ENCODE data around the gene ELL2. TPM values are rescaled to one million over a fixed set of nuclear protein-coding genes. Genes with fewer than 3 reads are reported as not detected.

The ELL2 gene
- total RNA-seq, 3 donors from 2014 or later (not counting 1 experiment from before 2014, with no cell fraction given): 52.8 to 78.2 (median 69.4) TPM

DNA sequence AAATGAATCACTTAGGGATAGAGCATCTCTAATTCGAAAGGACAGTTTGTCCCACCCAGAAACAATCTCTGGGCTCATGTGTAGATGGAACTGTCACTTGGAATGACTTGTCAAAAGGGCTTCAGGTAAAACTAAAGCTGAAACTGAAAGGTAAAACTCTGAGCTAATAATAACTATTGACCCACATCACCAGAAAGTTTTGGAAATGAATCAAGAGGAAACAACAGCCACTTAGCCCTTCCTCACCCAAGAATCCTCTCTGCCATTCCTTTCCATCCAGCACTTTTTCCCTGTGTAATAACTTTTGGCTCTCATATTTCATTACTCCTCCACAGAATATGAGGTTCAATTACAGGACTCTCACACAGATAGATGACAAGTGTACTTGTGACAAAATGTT is 125.1 kb downstream of the ELL2 start:
- WGBS (ENCODE audit: insufficient coverage): 88% methylated on average over 1 of the region's 1 CpG
- Mint-ChIP-seq H3K4me3 (peak overlapping the region; percentile 94), H3K27me3 (ENCODE audit: low read depth in 2 of 2) (no peaks in the 10 kb centered on the region), H3K9me3 (no peaks in the 10 kb centered on the region), H3K36me3 (no peaks in the 10 kb centered on the region), H3K27ac (peak overlapping the region; percentile 79 to 93), H3K4me1 (peaks cover 44 to 45% of the 10 kb centered on the region in 2 donors)
- Histone ChIP-seq H3K4me1 (ENCODE audit: control insufficient read depth, insufficient read depth, low read length) (peaks cover 17% of the 10 kb centered on the region), H3K9me3 (ENCODE audit: control insufficient read depth, insufficient read depth, low read length) (no peaks in the 10 kb centered on the region), H3K36me3 (ENCODE audit: control insufficient read depth, insufficient read depth, low read length) (no peaks in the 10 kb centered on the region), H3K4me3 (ENCODE audit: low read length) (no peak overlapping the region), H3K27ac (ENCODE audit: low read length) (peak overlapping the region; percentile 6), H3K27me3 (ENCODE audit: control insufficient read depth, insufficient read depth, low read length) (no peaks in the 10 kb centered on the region)
- TF ChIP-seq, protein P1, sequence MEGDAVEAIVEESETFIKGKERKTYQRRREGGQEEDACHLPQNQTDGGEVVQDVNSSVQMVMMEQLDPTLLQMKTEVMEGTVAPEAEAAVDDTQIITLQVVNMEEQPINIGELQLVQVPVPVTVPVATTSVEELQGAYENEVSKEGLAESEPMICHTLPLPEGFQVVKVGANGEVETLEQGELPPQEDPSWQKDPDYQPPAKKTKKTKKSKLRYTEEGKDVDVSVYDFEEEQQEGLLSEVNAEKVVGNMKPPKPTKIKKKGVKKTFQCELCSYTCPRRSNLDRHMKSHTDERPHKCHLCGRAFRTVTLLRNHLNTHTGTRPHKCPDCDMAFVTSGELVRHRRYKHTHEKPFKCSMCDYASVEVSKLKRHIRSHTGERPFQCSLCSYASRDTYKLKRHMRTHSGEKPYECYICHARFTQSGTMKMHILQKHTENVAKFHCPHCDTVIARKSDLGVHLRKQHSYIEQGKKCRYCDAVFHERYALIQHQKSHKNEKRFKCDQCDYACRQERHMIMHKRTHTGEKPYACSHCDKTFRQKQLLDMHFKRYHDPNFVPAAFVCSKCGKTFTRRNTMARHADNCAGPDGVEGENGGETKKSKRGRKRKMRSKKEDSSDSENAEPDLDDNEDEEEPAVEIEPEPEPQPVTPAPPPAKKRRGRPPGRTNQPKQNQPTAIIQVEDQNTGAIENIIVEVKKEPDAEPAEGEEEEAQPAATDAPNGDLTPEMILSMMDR (IDR thresholded peaks at IDR 0.05): no peak
- ATAC-seq (no peak), DNase-seq (no peak)
- intact Hi-C loops (cut with micrococcal nuclease): loop anchor here (5.0 kb wide), 1 partner anchor 104 kb away; the partner anchor contains the start of gene RHOBTB3

GRCh38 chr5:95835682-95836385 is 125.8 kb downstream of the ELL2 start:
- ATAC-seq (peak in 2 of 3 donors; percentile 31 to 32), DNase-seq (peak in 1 of 2 donors; percentile 67)
- WGBS (ENCODE audit: insufficient coverage): 8% methylated on average over 9 of the region's 10 CpGs
- H3K27ac Mint-ChIP-seq: peak overlapping the region; percentile 79 to 93
- intact Hi-C loops (cut with micrococcal nuclease): loop anchor here (1.0 to 5.0 kb wide), 4 partner anchors 12 to 104 kb away; partner anchors contain the start of gene RHOBTB3
- no peaks in the 10 kb centered on the region for H3K27me3 Mint-ChIP-seq (ENCODE audit: low read depth in 2 of 2)
- peak overlapping the region; percentile 94 for H3K4me3 Mint-ChIP-seq
- no peaks in the 10 kb centered on the region for H3K36me3 Mint-ChIP-seq
- Histone ChIP-seq H3K27me3 (ENCODE audit: control insufficient read depth, insufficient read depth, low read length) (no peaks in the 10 kb centered on the region), H3K9me3 (ENCODE audit: control insufficient read depth, insufficient read depth, low read length) (no peaks in the 10 kb centered on the region), H3K27ac (ENCODE audit: low read length) (peak overlapping the region; percentile 91), H3K4me1 (ENCODE audit: control insufficient read depth, insufficient read depth, low read length) (peaks cover 17% of the 10 kb centered on the region), H3K36me3 (ENCODE audit: control insufficient read depth, insufficient read depth, low read length) (no peaks in the 10 kb centered on the region), H3K4me3 (ENCODE audit: low read length) (peak overlapping the region; percentile 78)
- no peaks in the 10 kb centered on the region for H3K9me3 Mint-ChIP-seq
- TF ChIP-seq, protein P1 (IDR thresholded peaks at IDR 0.05): no peak
- peaks cover 44 to 45% of the 10 kb centered on the region in 2 donors for H3K4me1 Mint-ChIP-seq

Other genes with a start within 250 kb of the ELL2 start
- gene RHOBTB3, start 230.5 kb downstream of the ELL2 start, total RNA-seq: 10 to 100 TPM; 46.5 to 55.1 (median 46.5) TPM
- 100 to 1,000 TPM in 1 of 3 donors, 10 to 100 TPM in 2; 59.2 to 102 (median 62.5) TPM for gene GLRX, start 139.1 kb downstream of the ELL2 start, total RNA-seq

All from natural killer cell (primary cell).